GM23338 (cell line): ENCODE results near the gene CACNB1. TPM values are rescaled to one million over a fixed set of nuclear protein-coding genes. Genes with fewer than 3 reads are reported as not detected.

Experiments used
- ATAC-seq: fragments of 200-7000 bp; cut with Tn5 transposase; 3 replicates; pipeline ENCODE4 v1.9.1; 2020
- DNase-seq: peaks from one replicate; pipeline ENCODE4 v3.0.0-alpha.2; 2015; ENCODE audit warnings: low spot score
- H2AFZ ChIP-seq: fragments of 200-600 bp; sonication (generic); 2 replicates; pipeline ENCODE4 v1.8.0; 2016; ENCODE audit warnings: antibody characterized with exemption, mild to moderate bottlenecking, moderate library complexity
- H3F3A ChIP-seq: fragments of 200-600 bp; sonication (generic); replicated peaks from 2 replicates; pipeline ENCODE4 v1.8.0; 2017; ENCODE audit warnings: antibody characterized with exemption, mixed run types, low read depth
- H3K27ac ChIP-seq: fragments of 200-600 bp; sonication (generic); 2 replicates; pipeline ENCODE4 v1.6.1; 2016; ENCODE audit warnings: low read depth
- H3K27me3 ChIP-seq: fragments of 200-600 bp; sonication (generic); 2 replicates; pipeline ENCODE4 v1.8.0; 2016; ENCODE audit warnings: mild to moderate bottlenecking, mixed run types, moderate library complexity; ENCODE audit not compliant: insufficient read depth
- H3K36me3 ChIP-seq: fragments of 200-600 bp; sonication (generic); 2 replicates; pipeline ENCODE4 v1.8.0; 2016; ENCODE audit warnings: mild to moderate bottlenecking; ENCODE audit not compliant: insufficient read depth
- H3K4me1 ChIP-seq: fragments of 200-600 bp; sonication (generic); 2 replicates; pipeline ENCODE4 v1.8.0; 2016; ENCODE audit warnings: mild to moderate bottlenecking, moderate library complexity; ENCODE audit not compliant: insufficient read depth
- H3K4me2 ChIP-seq: fragments of 200-600 bp; sonication (generic); 2 replicates; pipeline ENCODE4 v1.7.1; 2017; ENCODE audit warnings: mixed run types
- H3K4me3 ChIP-seq: fragments of 200-600 bp; sonication (generic); 2 replicates; pipeline ENCODE4 v1.6.1; 2016; ENCODE audit warnings: mixed run types
- H3K79me2 ChIP-seq: fragments of 200-600 bp; sonication (generic); replicated peaks from 2 replicates; pipeline ENCODE4 v1.8.0; 2017; ENCODE audit warnings: mild to moderate bottlenecking; ENCODE audit not compliant: insufficient read depth
- H3K9me2 ChIP-seq: fragments of 200-600 bp; sonication (generic); 2 replicates; pipeline ENCODE4 v1.8.0; 2017; ENCODE audit not compliant: insufficient read depth
- H4K20me1 ChIP-seq: fragments of 200-600 bp; sonication (generic); replicated peaks from 2 replicates; pipeline ENCODE4 v1.8.0; 2017; ENCODE audit warnings: mild to moderate bottlenecking; ENCODE audit not compliant: insufficient read depth
- H3K27ac Mint-ChIP-seq: 2 replicates; pipeline ENCODE4 v1.8.0; 2020; ENCODE audit warnings: inconsistent platforms, mild to moderate bottlenecking, moderate library complexity, mixed read lengths
- H3K27me3 Mint-ChIP-seq: 3 replicates; pipeline ENCODE4 v1.8.0; 2022; ENCODE audit warnings: low read depth, mild to moderate bottlenecking, moderate library complexity, mixed read lengths, inconsistent platforms; ENCODE audit not compliant: insufficient read depth, poor library complexity
- H3K36me3 Mint-ChIP-seq: 3 replicates; pipeline ENCODE4 v1.8.0; 2021; ENCODE audit warnings: low read depth, mild to moderate bottlenecking, inconsistent platforms, moderate library complexity, mixed read lengths
- H3K4me1 Mint-ChIP-seq: 3 replicates; pipeline ENCODE4 v1.8.0; 2020; ENCODE audit warnings: mild to moderate bottlenecking, inconsistent platforms, mixed read lengths
- H3K4me3 Mint-ChIP-seq: 3 replicates; pipeline ENCODE4 v1.8.0; 2021; ENCODE audit warnings: moderate library complexity, mild to moderate bottlenecking, inconsistent platforms, mixed read lengths
- H3K9me3 Mint-ChIP-seq: 3 replicates; pipeline ENCODE4 v1.8.0; 2020; ENCODE audit warnings: moderate library complexity, mild to moderate bottlenecking, inconsistent platforms, mixed read lengths
- ETS1 ChIP-seq: IDR thresholded peaks from 2 replicates; pipeline ENCODE4 v1.6.1; 2016; ENCODE audit warnings: antibody characterized with exemption
- JUNB ChIP-seq: IDR thresholded peaks from one replicate; pipeline ENCODE4 v1.6.1; 2016; ENCODE audit warnings: antibody characterized with exemption; ENCODE audit not compliant: unreplicated experiment
- POLR2AphosphoS5 ChIP-seq: IDR thresholded peaks from 2 replicates; pipeline ENCODE4 v1.6.1; 2016; ENCODE audit warnings: antibody characterized with exemption, low read depth
- REST ChIP-seq: IDR thresholded peaks from one replicate; pipeline ENCODE4 v1.6.1; 2018; ENCODE audit warnings: antibody characterized with exemption; ENCODE audit not compliant: unreplicated experiment
- STAT1 ChIP-seq: IDR thresholded peaks from one replicate; pipeline ENCODE4 v1.6.1; 2016; ENCODE audit warnings: antibody characterized with exemption; ENCODE audit not compliant: unreplicated experiment
- ZNF331 ChIP-seq: fragments of 250-450 bp; sonication (Bioruptor Pico); IDR thresholded peaks from 2 replicates; pipeline ENCODE4 v1.5.0; 2020; ENCODE audit warnings: low read depth, mild to moderate bottlenecking, moderate library complexity
- ZNF462 ChIP-seq: fragments of 250-450 bp; sonication (Bioruptor Pico); IDR thresholded peaks from 2 replicates; pipeline ENCODE4 v1.5.0; 2020; ENCODE audit warnings: mild to moderate bottlenecking, moderate library complexity
- polyA plus RNA-seq: library from polyadenylated mRNA; unstranded; fragments of >200 nt; fragmentation: Nextera tagmentation; extraction: Ambion mirVana; gene quantifications from 2 replicates; pipeline ENCODE4 v1.2.1, GENCODE V29; 2016
- total RNA-seq: library from RNA; depleted of rRNA; stranded (reverse); fragments of >200 nt; shearing (Covaris generic); gene quantifications from 2 replicates; pipeline ENCODE4 v1.2.3, GENCODE V29; 2014

Gene CACNB1
- total and polyA plus RNA-seq, 2 experiments from 2014 or later, result 8.4 to 13.1 TPM

GRCh38 chr17:39153599-39154051 is 43.8 kb downstream of the CACNB1 start:
- Histone ChIP-seq H3K27me3 (peaks cover 36% of the 10 kb centered on the region), H3K9me2 (no peaks in the 10 kb centered on the region), H3K4me1 (peaks cover 3% of the 10 kb centered on the region; the same call in 1 of the 2 replicates), H3K4me2 (peak overlapping the region; percentile 79), H3K79me2 (no peaks in the 10 kb centered on the region), H3K4me3 (peak overlapping the region; percentile 90), H3K27ac (no peak overlapping the region), H2AFZ (peak overlapping the region; percentile 96), H3F3A (no peaks in the 10 kb centered on the region), H3K36me3 (no peaks in the 10 kb centered on the region), H4K20me1 (no peaks in the 10 kb centered on the region)
- Mint-ChIP-seq H3K4me3 (peak overlapping the region; percentile 97), H3K36me3 (peaks cover 9% of the 10 kb centered on the region), H3K9me3 (peaks cover 13% of the 10 kb centered on the region), H3K27me3 (peaks cover 61% of the 10 kb centered on the region), H3K27ac (no peak overlapping the region), H3K4me1 (peaks cover 19% of the 10 kb centered on the region)
- TF ChIP-seq ETS1 (0 out of 2 replicates have a peak, but pooled peaks have one; percentile 34), STAT1 (no peak), POLR2AphosphoS5 (no peak), ZNF462 (CRISPR knock-in tag) (no peak), REST (no peak), ZNF331 (no peak), JUNB (no peak)
- peak; percentile 78 for DNase-seq
- ATAC-seq, result peak; percentile 33
